ENCODE results near the gene FXYD7.

FXYD7 gene

DNA sequence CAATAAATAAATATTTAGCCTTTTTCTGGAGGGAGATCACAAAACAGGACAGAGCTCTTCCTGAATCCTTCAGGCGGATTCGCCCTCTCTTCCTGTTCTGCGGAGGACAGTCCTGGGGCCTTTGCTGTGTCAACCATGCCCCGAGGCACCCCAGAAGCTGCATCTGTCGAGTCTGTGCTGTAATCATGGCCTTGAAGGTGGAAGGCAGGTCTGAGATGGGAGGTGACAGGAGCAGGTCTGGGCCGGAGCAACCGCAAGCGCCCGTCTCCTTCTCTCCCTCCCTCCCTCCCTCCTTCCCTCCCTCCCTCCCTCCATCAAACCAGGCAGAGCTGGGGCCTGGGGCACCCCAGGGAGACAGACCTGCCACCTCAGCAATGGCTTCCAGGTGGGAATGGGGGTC is 32.1 kb upstream of the FXYD7 start:
- no peak overlapping the region for H3K4me3 ChIP-seq (replicated peaks in 1 of 2; ENCODE audit: low read depth in 2 of 2, low read length in 2 of 2)
- TF ChIP-seq, protein P1, sequence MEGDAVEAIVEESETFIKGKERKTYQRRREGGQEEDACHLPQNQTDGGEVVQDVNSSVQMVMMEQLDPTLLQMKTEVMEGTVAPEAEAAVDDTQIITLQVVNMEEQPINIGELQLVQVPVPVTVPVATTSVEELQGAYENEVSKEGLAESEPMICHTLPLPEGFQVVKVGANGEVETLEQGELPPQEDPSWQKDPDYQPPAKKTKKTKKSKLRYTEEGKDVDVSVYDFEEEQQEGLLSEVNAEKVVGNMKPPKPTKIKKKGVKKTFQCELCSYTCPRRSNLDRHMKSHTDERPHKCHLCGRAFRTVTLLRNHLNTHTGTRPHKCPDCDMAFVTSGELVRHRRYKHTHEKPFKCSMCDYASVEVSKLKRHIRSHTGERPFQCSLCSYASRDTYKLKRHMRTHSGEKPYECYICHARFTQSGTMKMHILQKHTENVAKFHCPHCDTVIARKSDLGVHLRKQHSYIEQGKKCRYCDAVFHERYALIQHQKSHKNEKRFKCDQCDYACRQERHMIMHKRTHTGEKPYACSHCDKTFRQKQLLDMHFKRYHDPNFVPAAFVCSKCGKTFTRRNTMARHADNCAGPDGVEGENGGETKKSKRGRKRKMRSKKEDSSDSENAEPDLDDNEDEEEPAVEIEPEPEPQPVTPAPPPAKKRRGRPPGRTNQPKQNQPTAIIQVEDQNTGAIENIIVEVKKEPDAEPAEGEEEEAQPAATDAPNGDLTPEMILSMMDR (IDR thresholded peaks at IDR 0.05; ENCODE audit: low read depth, low read length): no peak
- no peak for DNase-seq (ENCODE audit: low read depth in 2 of 2)

GRCh38 chr19:35112995-35113688 is 29.9 kb upstream of the FXYD7 start:
- H3K4me3 ChIP-seq (replicated peaks in 1 of 2; ENCODE audit: low read depth in 2 of 2, low read length in 2 of 2): no peak overlapping the region
- TF ChIP-seq, protein P1 (IDR thresholded peaks at IDR 0.05; ENCODE audit: low read depth, low read length): no peak
- DNase-seq (ENCODE audit: low read depth in 2 of 2): no peak

- peak; percentile 58 to 67 for DNase-seq (ENCODE audit: low read depth in 2 of 2)
- H3K4me3 ChIP-seq (replicated peaks in 1 of 2; ENCODE audit: low read depth in 2 of 2, low read length in 2 of 2): no peak overlapping the region
- TF ChIP-seq, protein P1 (IDR thresholded peaks at IDR 0.05; ENCODE audit: low read depth, low read length): peak; percentile 99
Observed at GRCh38 chr19:35114353-35115176, 28.5 kb upstream of the FXYD7 start.

- no peak for DNase-seq (ENCODE audit: low read depth in 2 of 2)
- no peak within 1 kb of the TSS for H3K4me3 ChIP-seq (replicated peaks in 1 of 2; ENCODE audit: low read depth in 2 of 2, low read length in 2 of 2)
- TF ChIP-seq, protein P1 (IDR thresholded peaks at IDR 0.05; ENCODE audit: low read depth, low read length): no peak
Observed at GRCh38 chr19:35115177-35115951, 27.7 kb upstream of the FXYD7 start, which contains the start of gene FXYD3. TSS of gene FXYD3 (plus strand) at chr19:35115823. CDS start at chr19:35119377, 3,554 bp downstream.

GRCh38 chr19:35116072-35116801 is 26.8 kb upstream of the FXYD7 start:
- no peak overlapping the region for H3K4me3 ChIP-seq (replicated peaks in 1 of 2; ENCODE audit: low read depth in 2 of 2, low read length in 2 of 2)
- TF ChIP-seq, protein P1 (IDR thresholded peaks at IDR 0.05; ENCODE audit: low read depth, low read length): no peak
- DNase-seq (ENCODE audit: low read depth in 2 of 2): no peak

- TF ChIP-seq, protein P1 (IDR thresholded peaks at IDR 0.05; ENCODE audit: low read depth, low read length): no peak
- DNase-seq (ENCODE audit: low read depth in 2 of 2): no peak
- H3K4me3 ChIP-seq (replicated peaks in 1 of 2; ENCODE audit: low read depth in 2 of 2, low read length in 2 of 2): no peak overlapping the region
Observed at GRCh38 chr19:35117116-35117515, 25.9 kb upstream of the FXYD7 start.
